ENCODE results near the gene CSGALNACT2.

The CSGALNACT2 gene

DNA sequence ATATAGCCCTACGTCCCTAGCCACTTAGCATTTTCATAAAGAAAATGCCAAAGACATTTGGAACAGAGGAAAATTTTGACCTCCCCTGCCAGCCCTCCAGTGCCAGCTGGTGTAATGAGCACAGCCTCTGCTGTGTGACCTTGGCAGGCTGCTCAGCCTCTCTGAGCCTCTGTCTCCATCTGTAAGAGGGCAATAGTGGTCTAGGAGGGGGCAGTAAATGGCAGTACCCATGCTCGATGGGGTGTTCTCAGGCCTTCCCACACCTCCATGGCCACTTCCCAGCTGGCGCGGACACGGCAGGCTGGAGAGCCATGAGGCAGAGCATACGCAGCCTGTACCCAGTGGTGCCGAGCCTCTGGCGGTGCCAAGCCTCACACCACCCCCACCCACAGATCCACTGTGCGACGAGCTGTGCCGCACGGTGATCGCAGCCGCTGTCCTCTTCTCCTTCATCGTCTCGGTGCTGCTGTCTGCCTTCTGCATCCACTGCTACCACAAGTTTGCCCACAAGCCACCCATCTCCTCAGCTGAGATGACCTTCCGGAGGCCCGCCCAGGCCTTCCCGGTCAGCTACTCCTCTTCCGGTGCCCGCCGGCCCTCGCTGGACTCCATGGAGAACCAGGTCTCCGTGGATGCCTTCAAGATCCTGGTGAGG, 24.0 kb upstream of the CSGALNACT2 start:
- DNase-seq (ENCODE audit: low read depth), result no peak
- TF ChIP-seq MYC (IDR thresholded peaks at IDR 0.05; ENCODE audit: low read depth, low read length) (no peak), POLR2A (IDR thresholded peaks at IDR 0.05; ENCODE audit: extremely low read depth, insufficient read length) (no peak)
- TF ChIP-seq, protein P1, sequence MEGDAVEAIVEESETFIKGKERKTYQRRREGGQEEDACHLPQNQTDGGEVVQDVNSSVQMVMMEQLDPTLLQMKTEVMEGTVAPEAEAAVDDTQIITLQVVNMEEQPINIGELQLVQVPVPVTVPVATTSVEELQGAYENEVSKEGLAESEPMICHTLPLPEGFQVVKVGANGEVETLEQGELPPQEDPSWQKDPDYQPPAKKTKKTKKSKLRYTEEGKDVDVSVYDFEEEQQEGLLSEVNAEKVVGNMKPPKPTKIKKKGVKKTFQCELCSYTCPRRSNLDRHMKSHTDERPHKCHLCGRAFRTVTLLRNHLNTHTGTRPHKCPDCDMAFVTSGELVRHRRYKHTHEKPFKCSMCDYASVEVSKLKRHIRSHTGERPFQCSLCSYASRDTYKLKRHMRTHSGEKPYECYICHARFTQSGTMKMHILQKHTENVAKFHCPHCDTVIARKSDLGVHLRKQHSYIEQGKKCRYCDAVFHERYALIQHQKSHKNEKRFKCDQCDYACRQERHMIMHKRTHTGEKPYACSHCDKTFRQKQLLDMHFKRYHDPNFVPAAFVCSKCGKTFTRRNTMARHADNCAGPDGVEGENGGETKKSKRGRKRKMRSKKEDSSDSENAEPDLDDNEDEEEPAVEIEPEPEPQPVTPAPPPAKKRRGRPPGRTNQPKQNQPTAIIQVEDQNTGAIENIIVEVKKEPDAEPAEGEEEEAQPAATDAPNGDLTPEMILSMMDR (IDR thresholded peaks at IDR 0.05; ENCODE audit: low read depth, low read length), result no peak
- TF ChIP-seq, protein P2, sequence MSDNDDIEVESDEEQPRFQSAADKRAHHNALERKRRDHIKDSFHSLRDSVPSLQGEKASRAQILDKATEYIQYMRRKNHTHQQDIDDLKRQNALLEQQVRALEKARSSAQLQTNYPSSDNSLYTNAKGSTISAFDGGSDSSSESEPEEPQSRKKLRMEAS (IDR thresholded peaks at IDR 0.05; ENCODE audit: low read depth, low read length), result no peak
- H3K4me3 ChIP-seq (ENCODE audit: low read depth, low read length), result no peak overlapping the region

DNA sequence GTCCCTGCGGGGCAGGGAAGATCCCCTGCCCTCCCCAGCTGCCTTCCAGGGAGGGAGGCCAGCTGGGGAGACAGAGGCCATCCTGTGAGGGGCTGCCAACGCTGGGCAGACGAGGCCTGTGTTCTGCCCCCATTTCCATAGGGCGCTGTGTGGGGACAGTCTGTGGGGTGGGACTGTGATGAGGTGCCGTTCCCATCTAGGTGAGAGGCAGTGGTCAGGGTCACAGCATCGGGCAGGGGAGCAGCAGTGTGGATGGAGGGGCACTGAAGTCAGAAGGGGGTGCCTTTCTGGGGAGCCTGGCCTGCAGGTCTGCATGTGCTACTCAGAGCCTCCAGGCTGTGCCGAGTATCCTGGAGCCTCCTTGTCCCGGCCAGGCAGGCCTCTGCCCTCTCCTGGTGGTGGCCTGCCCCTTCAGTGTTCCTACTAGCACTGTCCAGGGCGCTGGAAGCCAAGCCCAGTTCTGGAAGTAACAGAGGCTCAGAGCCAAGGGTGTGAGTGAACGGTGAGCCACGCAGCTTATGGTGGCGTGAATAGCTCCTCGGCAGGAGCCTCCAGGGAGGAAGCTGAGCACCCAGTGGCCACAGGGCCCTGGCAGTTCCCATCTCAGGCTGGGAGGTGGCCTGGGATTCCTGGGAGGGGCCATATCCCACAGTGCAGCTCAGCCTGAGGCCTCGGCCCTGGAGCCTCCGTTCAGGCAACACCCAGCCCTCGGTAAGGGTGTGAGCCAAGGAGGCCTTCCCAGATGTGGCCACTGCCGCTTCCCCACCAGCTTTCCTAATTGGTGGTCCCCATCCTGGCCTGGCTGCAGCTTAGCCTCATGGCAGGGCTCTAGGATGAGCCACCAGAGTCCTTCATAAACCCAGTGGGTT, 23.3 kb upstream of the CSGALNACT2 start:
- H3K4me3 ChIP-seq (ENCODE audit: low read depth, low read length), result no peak overlapping the region
- TF ChIP-seq, protein P2 (IDR thresholded peaks at IDR 0.05; ENCODE audit: low read depth, low read length), result no peak
- TF ChIP-seq, protein P1 (IDR thresholded peaks at IDR 0.05; ENCODE audit: low read depth, low read length), result no peak
- no peak for TF ChIP-seq POLR2A (IDR thresholded peaks at IDR 0.05; ENCODE audit: extremely low read depth, insufficient read length)
- no peak for TF ChIP-seq MYC (IDR thresholded peaks at IDR 0.05; ENCODE audit: low read depth, low read length)
- DNase-seq (ENCODE audit: low read depth), result no peak

DNA sequence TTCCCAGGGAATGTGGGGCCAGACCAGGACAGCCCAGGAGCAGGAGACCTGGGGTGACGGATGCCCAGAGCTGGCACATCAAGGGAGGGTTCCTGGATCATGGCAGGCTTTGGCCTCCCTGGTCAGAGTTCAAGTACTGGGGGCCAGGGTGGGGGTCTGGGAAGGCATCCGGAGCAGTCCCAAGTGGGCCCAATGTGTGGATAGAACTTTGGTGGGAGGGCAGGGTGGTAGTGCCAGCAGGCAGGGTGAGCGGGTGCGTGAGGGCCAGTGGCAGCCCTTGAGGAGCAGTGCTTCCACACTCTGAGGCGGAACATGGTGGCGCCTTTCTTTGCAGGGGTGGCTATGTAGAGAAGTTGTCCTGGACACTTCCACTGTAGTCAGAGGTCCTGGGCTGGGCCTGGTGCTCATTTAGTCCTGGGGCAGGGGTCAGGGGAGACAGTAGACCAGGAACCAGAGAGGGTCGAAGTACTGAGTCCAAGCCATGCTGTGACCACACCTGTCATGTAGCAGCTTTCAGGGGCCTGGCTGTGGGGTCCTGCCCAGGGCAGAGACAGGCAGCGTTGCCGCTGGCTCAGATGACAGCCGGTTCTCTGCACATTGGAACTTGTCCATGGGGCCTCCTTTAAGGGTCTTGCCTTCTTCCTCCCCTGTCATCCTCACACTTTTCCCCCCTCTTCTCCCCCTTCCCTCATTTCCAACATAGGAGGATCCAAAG, 22.2 kb upstream of the CSGALNACT2 start:
- TF ChIP-seq POLR2A (IDR thresholded peaks at IDR 0.05; ENCODE audit: extremely low read depth, insufficient read length) (no peak), MYC (IDR thresholded peaks at IDR 0.05; ENCODE audit: low read depth, low read length) (no peak)
- TF ChIP-seq, protein P1 (IDR thresholded peaks at IDR 0.05; ENCODE audit: low read depth, low read length), result no peak
- TF ChIP-seq, protein P2 (IDR thresholded peaks at IDR 0.05; ENCODE audit: low read depth, low read length), result no peak
- no peak overlapping the region for H3K4me3 ChIP-seq (ENCODE audit: low read depth, low read length)
- DNase-seq (ENCODE audit: low read depth), result no peak

DNA sequence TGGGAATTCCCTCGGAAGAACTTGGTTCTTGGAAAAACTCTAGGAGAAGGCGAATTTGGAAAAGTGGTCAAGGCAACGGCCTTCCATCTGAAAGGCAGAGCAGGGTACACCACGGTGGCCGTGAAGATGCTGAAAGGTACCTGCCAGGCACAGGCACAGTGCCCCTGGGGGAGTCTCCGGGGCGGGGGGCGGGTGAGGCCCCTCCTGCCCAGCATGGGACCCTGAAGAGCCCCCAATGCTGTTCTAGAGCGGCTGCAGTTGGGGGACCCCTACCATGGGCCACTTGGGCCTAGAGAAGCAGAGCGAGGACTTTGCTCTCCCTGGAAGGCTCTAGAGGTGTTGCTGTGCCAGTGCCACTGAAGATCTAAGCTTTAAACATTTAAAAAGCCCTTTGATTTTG, 21.6 kb upstream of the CSGALNACT2 start:
- TF ChIP-seq, protein P2 (IDR thresholded peaks at IDR 0.05; ENCODE audit: low read depth, low read length), result no peak
- TF ChIP-seq, protein P1 (IDR thresholded peaks at IDR 0.05; ENCODE audit: low read depth, low read length), result no peak
- TF ChIP-seq MYC (IDR thresholded peaks at IDR 0.05; ENCODE audit: low read depth, low read length), result no peak
- no peak for TF ChIP-seq POLR2A (IDR thresholded peaks at IDR 0.05; ENCODE audit: extremely low read depth, insufficient read length)
- DNase-seq (ENCODE audit: low read depth), result no peak
- H3K4me3 ChIP-seq (ENCODE audit: low read depth, low read length), result no peak overlapping the region

DNA sequence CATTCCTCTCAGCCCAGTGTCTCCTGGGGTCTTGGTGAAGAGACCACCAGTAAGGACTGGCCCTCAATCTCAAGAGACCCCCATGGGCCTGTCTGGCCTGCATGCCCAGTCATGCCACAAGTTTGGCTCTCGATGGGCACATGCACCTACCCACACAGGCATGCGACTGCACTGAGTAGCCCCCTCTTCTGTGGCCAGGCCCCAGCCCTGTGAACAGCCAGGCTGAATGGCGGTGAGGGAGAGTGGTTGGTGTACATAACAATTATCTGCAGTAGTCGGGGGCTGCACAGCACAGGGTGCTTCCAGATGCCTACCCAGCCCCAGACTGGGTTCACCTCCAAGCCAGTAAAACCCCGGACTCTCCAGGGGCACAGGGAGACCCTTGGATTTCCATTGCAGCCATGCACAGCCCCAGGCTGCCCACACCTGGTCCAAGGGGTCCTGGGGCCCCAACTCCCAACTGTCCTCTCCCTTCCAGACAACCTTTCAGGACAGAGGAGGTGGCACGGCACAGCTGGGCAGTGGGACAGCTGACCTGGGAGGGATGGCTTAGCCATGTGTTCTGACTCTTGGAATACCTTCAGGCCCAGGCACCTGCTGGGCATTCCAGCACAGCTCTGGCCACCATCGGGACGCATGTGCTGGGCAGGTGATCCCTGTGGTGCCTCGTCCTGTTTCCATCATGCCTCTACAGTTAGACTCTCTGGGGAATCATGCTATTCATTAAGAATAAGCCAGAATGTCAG, 21.0 kb upstream of the CSGALNACT2 start:
- no peak for DNase-seq (ENCODE audit: low read depth)
- TF ChIP-seq, protein P2 (IDR thresholded peaks at IDR 0.05; ENCODE audit: low read depth, low read length), result no peak
- TF ChIP-seq MYC (IDR thresholded peaks at IDR 0.05; ENCODE audit: low read depth, low read length), result no peak
- no peak for TF ChIP-seq POLR2A (IDR thresholded peaks at IDR 0.05; ENCODE audit: extremely low read depth, insufficient read length)
- TF ChIP-seq, protein P1 (IDR thresholded peaks at IDR 0.05; ENCODE audit: low read depth, low read length), result no peak
- H3K4me3 ChIP-seq (ENCODE audit: low read depth, low read length), result no peak overlapping the region

All from NB4 (cell line).